GM21447 (cell line): ENCODE measurements around the gene TAAR2.
A peak's percentile ranks its signal among the peaks of the same experiment; 100 is the strongest.
"Not testable (repeated sequence)": the region's sequence is repeated elsewhere in the genome, so short reads cannot be mapped to it uniquely, and the experiment has no call there.

ENCODE experiments used
- ATAC-seq: cut with Tn5 transposase; IDR thresholded peaks from one replicate; pipeline ENCODE4 v1.9.1; 2021; ENCODE audit not compliant: unreplicated experiment

The TAAR2 gene

GRCh38 chr6:132614554-132614953, 9.5 kb downstream of the TAAR2 start:
- no peak for ATAC-seq

- ATAC-seq, result no peak
Observed at GRCh38 chr6:132612449-132613108, 11.5 kb downstream of the TAAR2 start.

GRCh38 chr6:132611616-132612015, 12.5 kb downstream of the TAAR2 start:
- no peak for ATAC-seq

- no peak for ATAC-seq
Observed at GRCh38 chr6:132607544-132608233, 16.4 kb downstream of the TAAR2 start.

GRCh38 chr6:132604635-132605152, 19.4 kb downstream of the TAAR2 start:
- ATAC-seq, result no peak

- not testable (repeated sequence) for ATAC-seq
Observed at GRCh38 chr6:132600900-132601299, 23.2 kb downstream of the TAAR2 start.

- peak; percentile 77 for ATAC-seq
Observed at GRCh38 chr6:132598473-132598872, 25.6 kb downstream of the TAAR2 start.

- ATAC-seq, result no peak
Observed at GRCh38 chr6:132596201-132596600, 27.9 kb downstream of the TAAR2 start.

- no peak for ATAC-seq
Observed at GRCh38 chr6:132592855-132593254, 31.2 kb downstream of the TAAR2 start.

GRCh38 chr6:132590362-132590761, 33.7 kb downstream of the TAAR2 start:
- no peak for ATAC-seq

- no peak for ATAC-seq
Observed at GRCh38 chr6:132589454-132589853, 34.6 kb downstream of the TAAR2 start, which contains the start of gene TAAR5. Gene TAAR5, minus strand, starts transcription at chr6:132589741. Its CDS starts 55 bp downstream, at chr6:132589686.

- no peak for ATAC-seq
Observed at GRCh38 chr6:132587424-132587823, 36.7 kb downstream of the TAAR2 start.

GRCh38 chr6:132584698-132585097, 39.4 kb downstream of the TAAR2 start:
- ATAC-seq, result no peak

GRCh38 chr6:132571774-132572173, 52.3 kb downstream of the TAAR2 start:
- no peak for ATAC-seq

GRCh38 chr6:132570221-132570777, 53.8 kb downstream of the TAAR2 start, which contains the start of gene TAAR6:
Gene TAAR6, plus strand, starts transcription at chr6:132570322. Its CDS starts 0 bp downstream, at chr6:132570322.
- no peak for ATAC-seq

- ATAC-seq, result no peak
Observed at GRCh38 chr6:132569170-132569569, 54.9 kb downstream of the TAAR2 start.

- ATAC-seq, result no peak
Observed at GRCh38 chr6:132568611-132569010, 55.5 kb downstream of the TAAR2 start.

- ATAC-seq, result no peak
Observed at GRCh38 chr6:132567566-132567965, 56.5 kb downstream of the TAAR2 start.
